Effector CD4-positive, alpha-beta T cell (primary cell): ENCODE measurements around the gene PSME2.

Source experiments
- DNase-seq: peaks from one replicate; pipeline ENCODE4 v3.0.0-alpha.2; 2020

Gene PSME2

DNA sequence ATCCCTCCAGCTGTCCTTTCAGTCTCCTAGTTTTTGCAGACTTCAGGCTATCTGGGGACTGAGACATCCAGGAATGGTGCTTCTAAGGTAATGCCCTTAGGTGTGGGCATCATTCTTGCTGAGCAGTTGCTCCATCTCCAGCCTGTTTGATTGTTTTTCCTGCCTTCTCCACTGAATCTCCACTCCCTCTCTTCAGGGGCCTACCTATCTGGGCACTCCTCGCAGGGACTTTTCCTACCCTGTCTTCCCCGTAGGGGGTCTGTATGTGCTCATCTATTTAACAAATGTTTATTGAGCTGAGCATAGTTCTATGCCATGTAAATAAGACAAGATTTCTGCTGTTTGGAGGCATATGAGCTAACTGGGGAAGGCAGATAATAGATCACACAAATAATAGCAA, 13.4 kb downstream of the PSME2 start:
- DNase-seq, result no peak

DNA sequence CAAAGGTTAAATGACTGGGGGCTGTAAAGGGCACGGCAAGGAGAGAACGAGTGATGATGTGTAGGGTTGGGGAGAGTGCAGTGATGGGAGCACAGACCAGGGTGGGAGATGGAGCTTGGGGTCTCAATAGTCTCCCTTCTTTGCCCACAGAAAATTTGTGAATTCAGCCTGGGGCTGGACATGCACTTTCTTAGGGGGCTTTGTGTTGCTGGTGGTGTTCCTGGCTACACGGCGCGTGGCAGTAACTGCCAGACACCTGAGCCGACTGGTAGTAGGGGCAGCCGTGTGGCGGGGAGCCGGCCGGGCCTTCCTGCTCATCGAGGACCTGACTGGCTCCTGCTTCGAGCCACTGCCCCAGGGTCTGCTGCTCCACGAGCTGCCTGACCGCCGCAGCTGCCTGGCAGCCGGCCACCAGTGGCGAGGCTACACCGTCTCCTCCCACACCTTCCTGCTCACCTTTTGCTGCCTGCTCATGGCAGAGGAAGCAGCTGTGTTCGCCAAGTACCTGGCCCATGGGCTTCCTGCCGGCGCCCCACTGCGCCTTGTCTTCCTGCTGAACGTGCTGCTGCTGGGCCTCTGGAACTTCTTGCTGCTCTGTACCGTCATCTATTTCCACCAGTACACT, 14.2 kb downstream of the PSME2 start:
- DNase-seq, result no peak

- DNase-seq, result no peak
These were observed 14.9 kb downstream of the PSME2 start for GRCh38 chr14:24131549-24131966.

GRCh38 chr14:24130717-24131548, 15.5 kb downstream of the PSME2 start:
- no peak for DNase-seq

DNA sequence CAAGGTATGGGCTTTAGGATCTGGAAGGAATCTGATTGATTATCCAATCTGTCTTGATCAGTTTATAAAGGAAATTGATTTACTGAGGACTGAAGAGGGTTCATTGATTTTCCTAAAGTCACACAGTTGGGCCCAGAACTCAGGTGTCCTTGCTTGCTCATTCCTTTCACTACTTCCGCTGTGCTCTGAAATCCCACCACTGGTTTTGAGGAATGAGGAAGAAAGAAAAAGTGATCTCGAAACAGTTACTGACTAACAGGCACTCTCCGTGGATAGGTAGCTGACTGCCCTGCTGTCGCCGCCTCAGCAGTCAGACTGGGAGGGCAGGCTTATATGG, 16.1 kb downstream of the PSME2 start, which contains the start of gene FITM1:
FITM1 (plus strand) TSS at position 280 of the 337 bp plus-strand sequence. CDS start 905 bp downstream, outside the sequence.
- DNase-seq, result no peak

DNA sequence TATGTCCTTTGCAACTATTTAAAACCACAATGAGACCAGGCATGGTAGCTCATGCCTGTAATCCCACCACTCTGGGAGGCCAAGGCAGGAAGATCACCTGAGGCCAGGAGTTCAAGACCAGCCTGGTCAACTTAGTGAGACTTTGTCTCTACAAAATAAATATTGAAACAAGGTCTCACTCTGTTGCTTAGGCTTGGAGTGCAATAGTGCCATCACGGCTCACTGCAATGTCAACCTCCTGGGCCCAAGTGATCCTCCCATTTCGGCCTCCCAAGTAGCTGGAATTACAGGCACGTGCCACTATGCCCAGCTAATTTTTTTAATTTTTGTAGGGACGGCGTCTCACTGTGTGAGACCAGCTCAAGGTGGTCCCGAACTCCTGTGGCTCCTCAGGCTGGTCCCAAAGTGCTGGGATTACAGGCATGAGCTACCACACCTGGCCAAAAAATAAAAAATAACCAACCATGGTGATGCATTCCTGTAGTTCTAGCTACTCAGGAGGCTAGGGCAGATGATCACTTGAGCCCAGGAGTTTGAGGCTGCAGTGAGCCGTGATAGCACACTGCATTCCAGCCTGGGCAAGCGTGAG, 16.9 kb downstream of the PSME2 start:
- DNase-seq, result no peak

- no peak for DNase-seq
These were observed 18.7 kb downstream of the PSME2 start for GRCh38 chr14:24127673-24128072.

GRCh38 chr14:24126939-24127338, 19.5 kb downstream of the PSME2 start:
- no peak for DNase-seq

DNA sequence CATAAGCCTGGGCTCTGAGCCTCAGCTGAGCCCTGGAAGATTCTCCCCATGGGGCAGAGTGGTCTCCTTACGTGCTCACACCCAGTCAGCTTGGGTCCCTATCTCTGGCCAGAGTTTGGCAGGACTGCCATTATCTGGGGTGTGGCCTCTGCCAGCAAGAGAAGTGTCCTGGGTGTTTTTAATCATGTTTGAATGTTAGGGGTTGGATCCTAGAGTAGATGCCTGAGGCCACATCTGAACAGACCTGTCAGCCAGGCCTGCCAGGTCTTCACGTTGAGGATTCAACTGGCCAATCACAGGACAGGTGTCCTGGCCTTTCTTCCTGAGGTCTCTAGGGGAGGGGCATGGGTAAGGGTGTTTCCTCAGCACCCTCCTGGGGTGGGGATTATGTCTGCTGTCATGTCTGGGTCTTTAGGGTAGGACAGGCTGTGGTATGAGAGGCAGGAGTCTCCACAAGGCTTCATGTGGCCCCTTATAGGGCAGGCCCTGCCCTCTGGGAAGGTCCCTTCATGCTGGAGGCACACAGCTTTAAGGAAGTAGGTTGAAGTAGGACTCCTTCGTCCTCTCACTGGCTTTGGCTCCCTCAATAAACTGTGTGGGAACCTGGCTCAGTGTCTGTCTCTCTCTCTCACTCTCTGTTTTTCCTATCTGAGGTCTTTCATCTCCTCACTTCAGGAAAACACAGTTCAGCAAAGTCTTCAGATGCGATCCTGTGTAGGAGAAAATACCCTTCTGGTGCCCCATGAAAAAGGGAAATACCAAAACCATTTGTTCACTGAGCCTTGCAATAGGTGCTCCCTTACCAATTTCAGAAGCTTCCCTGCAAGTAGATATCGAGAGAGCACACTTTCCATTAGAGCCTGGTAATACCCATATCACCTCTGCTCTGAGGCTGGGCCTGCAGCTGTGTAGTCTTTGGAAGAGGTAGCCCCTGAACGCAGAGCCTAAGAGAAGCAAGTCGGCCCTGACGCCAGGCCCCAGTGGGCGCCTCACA, 22.7 kb downstream of the PSME2 start:
- DNase-seq, result no peak

DNA sequence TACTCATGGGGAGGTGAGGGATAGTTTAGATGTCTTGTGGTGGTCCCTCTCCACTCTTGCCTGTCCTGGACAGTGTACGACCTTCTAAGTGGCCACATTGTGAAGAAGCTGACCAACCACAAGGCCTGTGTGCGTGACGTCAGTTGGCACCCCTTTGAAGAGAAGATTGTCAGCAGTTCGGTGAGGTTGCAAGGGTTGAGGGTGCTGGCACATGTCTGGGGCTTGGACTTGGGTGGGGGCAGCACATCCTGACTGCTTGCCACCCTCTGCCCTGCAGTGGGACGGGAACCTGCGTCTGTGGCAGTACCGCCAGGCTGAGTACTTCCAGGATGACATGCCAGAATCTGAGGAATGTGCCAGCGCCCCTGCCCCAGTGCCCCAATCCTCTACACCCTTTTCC, 23.5 kb downstream of the PSME2 start:
- DNase-seq, result no peak

- DNase-seq, result no peak
These were observed 24.0 kb downstream of the PSME2 start for GRCh38 chr14:24122416-24122815.

DNA sequence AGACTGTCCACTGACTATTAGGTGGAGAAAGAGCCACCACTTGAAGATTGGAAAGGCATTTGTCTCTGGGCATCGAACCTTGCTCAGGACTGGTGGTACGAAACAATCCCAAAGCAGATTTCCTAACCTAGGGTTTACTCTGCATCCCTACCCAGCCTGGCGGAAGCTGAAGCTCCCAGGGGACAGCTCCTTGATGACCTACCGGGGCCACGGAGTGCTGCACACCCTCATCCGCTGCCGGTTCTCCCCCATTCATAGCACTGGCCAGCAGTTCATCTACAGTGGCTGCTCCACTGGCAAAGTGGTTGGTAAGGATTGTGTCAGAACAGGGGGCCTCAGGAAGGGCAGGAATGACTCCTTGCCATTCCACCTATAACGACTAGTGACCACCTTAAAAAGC, 25.2 kb downstream of the PSME2 start:
- no peak for DNase-seq

GRCh38 chr14:24119691-24120090, 26.7 kb downstream of the PSME2 start:
- DNase-seq, result no peak

- DNase-seq, result no peak
These were observed 29.2 kb downstream of the PSME2 start for GRCh38 chr14:24117179-24117578.

DNA sequence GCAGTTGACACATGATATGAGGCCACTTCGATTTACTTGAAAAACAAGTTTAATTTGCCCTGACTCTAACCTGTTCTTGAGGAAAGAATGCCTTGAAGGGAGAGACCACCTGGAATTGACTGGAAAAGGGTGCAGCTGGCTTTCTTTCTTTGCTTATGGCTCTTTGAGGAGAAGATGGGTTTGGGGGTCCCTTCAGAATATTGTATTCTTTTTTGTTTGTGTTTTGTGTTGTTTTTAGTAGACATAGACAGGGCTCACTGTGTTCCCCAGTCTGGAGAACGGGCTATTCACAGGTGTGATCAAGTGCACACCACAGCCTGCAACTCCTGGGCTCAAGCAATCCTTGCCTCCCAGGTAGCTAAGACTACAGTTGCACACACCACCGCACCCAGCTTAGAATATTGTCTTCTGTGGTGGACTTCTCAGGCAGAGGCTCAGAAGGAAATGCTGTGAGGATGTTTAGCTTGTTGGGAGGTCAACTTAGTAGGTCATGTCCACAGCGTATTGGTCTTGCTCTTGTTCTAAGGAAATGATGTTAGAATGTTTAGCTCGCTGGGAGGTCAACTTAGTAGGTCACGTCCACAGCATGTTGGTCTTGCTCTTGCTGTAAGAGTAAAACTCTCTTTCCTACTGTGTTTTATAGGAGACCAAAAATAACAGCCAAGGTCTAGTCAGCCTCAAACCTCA, 30.1 kb downstream of the PSME2 start:
- DNase-seq, result no peak

- no peak for DNase-seq
These were observed 30.8 kb downstream of the PSME2 start for GRCh38 chr14:24115422-24116127.

- peak; percentile 98 for DNase-seq
These were observed 31.6 kb downstream of the PSME2 start, which contains the start of the genes DCAF11 and NRL for GRCh38 chr14:24114532-24115421. TSS of gene DCAF11 (plus strand) at chr14:24114777. CDS start at chr14:24115595, 818 bp downstream. TSS of gene NRL (minus strand) at chr14:24114949. CDS start at chr14:24082848, 32,101 bp downstream.

DNA sequence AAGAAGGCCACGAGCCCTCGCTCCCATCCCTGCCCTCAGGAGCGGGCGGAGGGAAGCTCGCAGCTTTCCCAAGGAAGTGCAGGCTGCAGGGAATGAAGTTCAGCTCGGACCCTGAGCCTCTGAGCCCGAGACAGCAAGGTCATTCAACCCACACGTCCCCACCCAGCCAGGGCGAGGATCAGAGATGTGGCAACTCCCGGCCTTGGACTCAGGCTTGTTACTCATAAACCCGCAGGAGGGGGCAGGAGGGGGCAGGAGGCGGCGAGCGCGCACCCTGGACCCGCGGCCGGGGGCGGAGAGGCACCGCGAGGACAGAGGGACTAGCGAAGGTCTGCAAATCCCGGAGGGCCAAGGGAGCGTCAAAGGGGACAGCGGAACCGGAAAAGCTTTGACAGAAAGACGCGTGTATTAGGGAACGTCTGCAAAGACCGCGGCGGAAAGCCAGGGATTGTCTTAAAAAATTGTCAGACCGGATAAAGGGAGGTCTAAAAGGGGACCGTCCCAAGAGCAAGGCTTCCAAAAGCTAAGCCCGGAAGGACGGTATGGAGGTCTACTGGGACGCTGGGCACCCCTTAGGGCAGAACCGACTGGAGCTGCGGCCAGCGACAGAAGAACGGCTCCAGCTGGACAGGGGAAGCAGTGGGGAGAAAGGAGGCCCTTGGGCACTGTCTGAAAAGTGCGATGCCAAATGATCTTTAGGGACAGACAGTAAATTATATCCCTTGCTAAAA, 32.4 kb downstream of the PSME2 start:
- peak; percentile 74 for DNase-seq

GRCh38 chr14:24113379-24113800, 33.0 kb downstream of the PSME2 start:
- no peak for DNase-seq
